Pons (tissue), 1 donor: ENCODE measurements around the gene PARP12.

Experiments
- DNase-seq: peaks from one replicate; pipeline ENCODE4 v3.0.0-alpha.2; 2016; ENCODE audit warnings: low spot score

Gene PARP12

DNA sequence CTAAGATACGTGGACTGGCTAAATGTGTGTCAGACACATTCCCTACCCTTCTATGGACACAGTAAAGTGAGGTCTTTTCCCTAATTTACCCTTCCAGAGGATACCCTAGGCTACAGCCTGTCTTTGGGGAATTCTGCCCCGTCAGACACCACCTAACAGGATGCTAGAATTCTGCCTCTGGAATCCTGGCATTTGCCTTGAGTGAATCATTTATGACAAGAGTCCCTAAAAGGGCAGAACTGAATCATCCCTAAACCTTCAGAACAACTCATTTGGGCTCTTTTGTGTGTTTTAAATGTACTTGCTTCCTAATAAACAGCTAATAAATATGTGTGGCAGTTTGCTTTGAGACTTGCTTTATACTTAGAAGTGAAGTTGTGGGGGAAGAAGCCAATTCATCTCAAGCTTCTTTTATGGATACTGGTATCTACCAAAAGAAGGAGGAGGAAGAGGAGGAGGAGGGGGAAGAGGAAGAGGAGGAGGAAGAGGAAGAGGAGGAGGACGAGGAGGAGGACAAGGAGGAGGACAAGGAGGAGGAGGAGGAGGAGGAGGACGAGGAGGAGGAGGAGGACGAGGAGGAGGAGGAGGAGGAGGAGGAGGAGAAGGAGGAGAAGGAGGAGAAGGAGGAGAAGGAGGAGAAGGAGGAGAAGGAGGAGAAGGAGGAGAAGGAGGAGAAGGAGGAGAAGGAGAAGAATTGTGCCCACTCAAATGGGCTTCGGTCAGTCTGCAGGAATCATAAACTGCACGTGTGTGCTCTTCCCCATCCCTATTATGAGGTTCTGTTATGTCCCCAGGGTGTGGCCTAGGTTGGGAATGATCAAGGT, 27.1 kb downstream of the PARP12 start:
- no peak for DNase-seq

DNA sequence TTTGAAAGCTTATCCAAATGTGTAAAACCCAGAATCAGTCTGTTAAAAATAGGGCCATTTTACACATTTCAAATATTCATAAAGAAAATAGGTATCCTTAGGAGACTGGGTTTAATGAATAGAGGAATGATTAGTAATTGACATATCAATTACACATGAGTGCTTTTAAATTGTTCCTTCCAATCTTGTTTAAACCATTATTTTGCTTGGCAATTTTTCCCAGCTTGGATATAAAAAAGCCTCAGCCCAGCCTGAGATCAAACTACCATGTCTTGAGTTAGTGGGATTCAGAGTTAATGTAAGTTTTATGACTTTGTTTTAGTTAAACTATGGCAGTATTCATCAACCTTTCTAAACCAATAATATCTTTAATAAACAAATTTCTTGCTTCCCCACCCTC, 28.3 kb downstream of the PARP12 start:
- DNase-seq: no peak

DNA sequence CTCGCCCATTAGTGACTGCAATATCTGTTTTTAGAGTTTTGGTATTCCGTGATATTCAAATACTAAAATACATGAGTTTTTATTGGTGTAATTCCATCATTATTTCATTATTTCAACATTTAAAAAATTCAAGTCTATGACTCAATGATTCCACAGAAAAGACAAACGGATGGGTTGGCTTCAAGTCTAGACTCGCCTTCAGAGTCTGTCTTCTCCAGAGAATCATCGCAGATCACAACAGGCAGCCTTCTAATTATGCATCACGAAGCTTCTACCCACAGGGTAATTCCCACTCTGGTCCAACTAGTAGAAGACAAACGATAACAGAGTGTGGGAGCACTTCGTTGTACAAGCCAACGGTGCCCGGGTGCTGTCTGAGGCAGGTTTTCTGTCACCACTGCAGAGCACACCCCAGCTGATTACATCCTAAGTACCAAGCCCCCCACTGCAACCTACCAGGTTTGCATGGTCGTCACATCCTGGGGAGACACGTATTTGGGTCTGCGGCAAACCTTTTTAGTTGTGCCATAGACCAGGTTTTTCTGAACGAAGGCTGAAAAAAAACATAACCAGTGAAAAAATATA, 28.9 kb downstream of the PARP12 start:
- no peak for DNase-seq

DNA sequence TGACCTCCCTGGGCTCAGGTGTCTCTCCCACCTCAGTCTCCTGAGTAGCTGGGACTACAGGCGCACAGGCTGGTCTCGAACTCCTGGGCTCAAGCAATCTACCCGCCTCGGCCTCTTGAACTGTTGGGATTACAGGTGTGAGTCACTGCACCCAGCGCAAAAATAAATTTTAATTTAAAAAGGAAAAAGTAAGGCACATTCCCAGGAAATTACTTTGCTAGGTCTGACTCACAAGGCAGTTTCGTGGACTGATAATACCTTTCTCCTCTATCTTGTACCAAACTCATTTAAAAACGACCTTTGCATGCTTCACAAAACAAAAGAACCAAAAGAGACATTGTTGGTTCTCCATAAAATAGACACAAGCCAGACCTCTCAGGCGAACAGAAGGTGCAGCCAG, 29.7 kb downstream of the PARP12 start:
- no peak for DNase-seq

DNA sequence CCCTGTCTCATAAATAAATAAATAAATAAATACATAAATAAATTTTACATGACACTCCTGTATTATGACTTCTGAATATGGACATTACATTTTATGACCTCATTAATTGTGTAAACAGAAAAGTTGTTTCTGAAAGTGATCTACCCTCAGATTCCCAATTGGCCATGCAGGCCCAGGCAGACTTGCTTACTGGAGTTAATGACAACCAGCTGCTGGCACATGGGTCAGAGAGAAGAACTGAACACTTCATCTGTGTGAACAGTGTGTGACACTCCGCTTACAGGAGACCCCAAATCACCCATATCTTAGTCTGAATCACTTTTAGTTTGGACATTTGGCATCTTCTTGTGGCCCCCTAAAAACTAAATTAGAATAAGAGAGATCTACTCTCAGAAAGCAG, 31.4 kb downstream of the PARP12 start:
- DNase-seq: no peak

DNA sequence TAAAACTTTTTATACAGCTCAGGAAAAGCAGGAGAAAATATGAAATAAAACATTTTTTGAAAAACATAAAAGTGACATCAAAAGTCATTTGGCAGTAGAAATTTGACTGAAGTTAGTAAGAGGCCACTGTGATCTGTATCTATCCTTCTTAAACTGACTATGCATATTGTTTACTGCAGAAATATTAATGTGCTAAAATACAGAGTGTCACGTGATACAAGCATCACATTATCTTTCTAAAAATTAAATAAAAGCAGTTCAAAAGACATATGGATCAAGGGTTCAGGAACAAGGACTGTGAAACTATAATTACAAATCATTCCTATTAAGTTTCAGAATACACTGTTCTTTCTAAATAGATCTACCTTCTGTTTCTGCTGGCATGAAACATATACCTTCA, 33.7 kb downstream of the PARP12 start:
- DNase-seq: no peak

DNA sequence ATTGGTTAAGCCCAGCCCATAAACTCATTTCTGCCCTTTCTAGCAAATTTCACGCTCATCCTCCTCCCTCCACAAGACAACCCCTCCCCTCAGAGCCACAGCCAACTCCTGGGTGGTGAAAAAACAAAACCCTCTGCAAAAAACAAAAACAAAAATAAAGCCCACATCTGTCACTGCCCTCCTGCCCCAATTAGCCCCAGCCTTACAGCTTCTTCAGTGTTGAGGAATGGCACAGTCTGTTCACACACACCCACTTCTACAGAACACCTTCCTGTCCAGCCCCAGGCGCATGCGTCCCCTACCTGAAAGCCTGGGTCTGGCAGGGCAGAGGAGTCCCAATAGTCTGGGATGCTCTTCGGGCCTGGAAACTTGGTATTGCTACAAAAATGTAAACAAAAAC, 34.4 kb downstream of the PARP12 start:
- no peak for DNase-seq

DNA sequence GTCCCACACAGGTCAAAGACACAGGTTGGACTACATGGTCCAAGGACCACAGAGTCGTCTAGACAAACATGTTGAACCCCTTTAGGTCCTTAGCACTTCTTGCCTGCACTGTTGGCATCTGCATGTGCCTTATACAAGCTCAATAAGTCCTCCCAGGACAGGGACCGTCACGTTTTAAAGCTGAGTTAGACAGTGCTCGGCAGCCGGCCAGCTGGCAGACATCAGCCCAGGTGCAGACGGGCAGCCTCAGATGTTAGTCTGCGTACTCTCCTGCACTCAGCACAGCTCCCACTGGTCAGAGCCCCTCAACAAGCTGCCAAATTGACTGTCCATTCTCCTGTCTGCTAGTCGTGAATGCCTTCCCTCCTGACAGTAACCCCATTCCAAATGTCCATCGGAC, 34.9 kb downstream of the PARP12 start:
- DNase-seq: no peak

DNA sequence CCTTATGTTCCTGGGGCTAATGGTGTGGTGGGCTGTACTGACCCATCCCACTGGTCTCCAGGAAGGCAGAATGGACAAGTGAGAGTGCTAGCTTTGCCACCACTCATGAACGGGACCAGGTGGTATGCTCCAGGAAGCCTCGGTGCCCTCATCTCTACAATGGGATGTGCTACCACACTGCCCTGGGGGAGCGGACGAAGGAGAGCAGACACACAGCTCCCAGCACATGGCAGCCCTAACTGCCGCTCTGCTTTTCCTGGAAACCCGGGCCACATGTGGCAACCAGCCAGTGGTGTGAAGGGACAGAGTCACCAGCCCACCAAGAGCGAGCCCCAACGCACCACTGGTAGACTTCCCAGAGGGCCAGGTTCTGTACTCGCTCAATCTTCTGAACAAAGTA, 35.8 kb downstream of the PARP12 start:
- no peak for DNase-seq

DNA sequence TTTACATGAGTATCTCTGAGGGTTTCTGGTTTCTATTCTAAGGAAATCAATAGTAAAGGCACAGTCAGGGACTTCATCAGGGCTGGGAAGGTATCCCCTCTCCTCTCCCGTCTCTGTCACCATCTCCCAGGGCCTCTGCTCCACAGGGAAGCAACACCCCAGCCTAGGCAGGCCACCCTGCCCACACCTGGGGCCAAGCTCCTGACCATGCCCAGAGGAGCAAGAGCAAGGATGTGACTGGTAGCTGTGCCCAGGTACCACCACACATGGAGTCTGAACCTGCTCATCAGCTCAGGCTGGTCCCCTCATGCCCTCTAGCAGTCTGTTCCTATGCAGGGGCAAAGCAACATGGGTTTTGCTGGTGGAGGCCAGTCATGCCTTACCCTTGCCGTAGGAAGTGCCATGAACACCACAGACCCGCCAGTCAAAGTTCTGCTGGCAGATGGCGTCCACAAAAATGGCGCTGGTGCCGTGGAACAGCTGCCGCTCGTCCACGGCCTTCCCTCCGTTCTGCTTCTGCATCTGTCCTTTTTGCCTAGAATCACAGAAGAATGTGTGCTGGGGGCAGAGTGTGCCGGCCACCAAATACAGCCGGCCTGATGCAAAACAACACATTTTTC, 36.8 kb downstream of the PARP12 start:
- DNase-seq: no peak

DNA sequence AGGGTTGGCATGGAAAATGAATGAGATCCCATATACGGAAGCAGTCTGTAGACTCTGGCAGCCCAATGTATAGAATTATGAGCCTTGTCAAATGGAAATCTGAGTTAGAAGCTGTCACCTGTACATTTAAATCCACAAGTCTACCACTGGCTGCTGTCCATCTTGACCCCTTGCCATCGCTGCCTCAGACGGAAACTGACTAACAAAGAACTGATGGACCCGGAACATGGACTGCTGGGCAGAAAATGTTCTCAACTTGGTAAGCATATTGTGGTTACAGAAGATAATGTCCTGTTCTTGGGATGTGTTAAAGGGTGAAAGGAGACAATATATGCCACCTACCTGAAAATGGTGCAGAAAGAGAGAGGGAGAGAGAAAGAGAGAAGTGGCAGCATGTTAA, 37.5 kb downstream of the PARP12 start:
- no peak for DNase-seq

DNA sequence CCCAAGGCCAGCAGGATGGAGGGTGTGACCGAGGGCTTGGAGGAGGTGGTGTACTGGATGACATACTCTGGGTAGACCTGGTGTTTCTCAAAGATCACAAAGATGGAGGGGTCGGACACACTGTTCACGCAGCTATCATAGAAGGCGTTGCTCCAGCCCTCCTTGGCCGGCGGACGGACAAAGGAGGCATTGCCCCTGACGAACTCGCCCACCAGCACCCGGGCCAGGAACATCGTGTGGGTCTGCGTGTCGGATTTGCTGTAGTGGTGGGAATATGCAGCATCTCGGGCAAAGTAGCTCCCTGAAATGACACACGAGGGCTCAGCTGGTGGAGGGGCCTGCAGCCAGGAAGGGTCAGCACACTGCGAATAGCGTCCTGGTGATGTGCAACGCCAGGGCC, 38.2 kb downstream of the PARP12 start:
- no peak for DNase-seq

DNA sequence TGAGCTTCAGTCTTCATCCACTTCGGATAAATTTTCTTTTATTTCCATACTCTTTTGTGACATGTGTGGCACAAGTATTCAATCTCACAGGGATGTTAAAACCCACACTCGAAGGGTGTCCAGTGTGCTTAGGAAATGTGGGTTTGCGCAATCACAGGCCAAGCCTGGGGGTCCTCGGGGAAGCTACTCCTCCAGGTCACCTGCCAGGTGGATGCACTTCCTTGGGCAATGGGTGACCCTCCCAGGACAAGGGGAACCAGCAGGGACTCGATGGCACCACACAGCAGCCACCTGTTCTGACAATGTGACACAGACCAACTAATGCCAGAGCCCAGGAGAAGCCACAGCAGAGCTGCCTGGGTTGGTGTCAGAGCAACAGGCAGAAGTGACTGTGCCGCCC, 39.0 kb downstream of the PARP12 start:
- no peak for DNase-seq

DNA sequence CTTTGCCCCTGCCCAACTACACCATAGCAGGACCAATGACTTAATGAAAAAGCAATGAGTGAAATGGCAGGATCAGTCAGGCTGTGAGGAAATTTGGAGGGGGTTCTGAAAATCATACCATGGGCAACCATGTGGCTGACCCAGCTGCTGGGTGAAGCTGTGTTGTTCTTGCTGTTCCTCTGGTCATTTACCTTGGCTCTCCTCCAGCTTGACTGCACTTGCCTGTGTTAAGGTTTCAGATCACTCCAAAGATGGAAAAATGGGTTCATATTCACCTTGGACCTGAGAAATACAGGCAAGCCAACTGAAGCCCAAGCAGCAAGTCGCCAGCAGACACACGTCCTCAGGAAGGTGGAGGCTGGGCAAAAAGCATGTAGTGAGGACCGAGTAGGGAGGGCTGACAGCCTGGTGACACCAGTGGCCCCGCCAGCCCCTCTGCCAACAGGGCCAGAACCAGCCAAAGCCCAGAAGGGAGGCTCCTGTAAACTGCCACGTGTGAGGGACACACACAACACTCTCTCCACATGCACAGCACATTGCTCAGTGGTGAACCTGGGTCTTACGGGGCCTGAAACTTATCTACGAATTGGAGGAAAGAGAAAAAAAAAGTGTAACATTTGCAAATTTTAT, 40.1 kb downstream of the PARP12 start:
- DNase-seq: no peak

DNA sequence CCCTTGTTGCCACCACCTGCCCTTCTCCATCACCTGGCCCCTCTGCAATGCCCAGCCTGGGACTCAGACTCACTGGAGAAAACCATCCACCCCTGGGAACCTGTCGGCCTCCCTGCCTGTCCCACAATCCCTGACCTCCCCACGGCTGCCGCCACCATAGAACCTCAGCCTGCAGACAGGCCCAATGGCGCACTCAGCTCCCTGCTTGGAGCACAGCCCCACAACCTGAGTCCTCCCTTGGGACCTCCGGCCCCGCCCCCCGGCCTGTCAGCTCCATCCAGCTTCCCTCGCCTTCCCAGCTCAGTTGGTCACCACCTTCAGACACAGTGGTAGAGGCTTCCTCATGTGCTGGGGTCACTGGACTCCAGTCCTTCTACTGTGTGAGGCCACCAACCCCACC, 41.1 kb downstream of the PARP12 start:
- DNase-seq: no peak

DNA sequence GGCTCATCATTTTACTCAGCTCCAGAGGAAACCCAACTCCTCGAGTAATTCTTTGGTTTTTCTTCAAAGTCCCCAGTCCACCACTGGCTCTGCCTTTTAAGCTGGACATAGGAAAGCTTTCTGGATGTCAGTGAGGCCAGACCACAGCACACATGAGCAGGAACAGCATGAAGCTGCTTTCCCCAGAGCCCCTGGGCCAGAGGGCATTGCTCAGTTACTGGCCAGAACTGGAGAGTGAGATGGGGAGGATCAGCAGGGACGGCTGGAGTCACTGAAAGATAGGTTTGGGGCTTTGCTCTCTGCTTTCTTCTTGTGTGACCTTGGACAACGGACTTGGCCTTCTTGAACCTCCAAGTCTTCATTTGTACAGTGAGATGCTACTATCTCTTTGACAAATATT, 43.1 kb downstream of the PARP12 start:
- no peak for DNase-seq

DNA sequence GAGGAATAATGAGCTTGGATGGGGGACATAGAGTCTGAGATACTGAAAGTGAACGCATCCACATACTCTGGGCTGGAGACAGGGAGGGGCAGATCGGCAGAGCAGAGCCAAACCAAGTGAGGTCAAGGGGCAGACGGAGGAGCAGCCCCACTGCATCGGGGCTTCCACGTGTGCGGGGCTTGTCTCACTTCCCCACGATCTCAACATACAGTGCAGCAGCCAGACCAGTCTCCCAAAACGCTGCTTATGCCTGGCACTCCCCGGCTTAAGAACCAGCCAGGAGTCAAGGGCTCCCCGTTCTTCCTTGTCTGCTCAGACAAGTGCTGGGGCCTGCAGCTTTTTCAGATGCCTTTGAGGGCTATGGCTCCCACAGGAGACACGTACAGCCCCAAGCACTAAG, 43.6 kb downstream of the PARP12 start:
- DNase-seq: no peak

DNA sequence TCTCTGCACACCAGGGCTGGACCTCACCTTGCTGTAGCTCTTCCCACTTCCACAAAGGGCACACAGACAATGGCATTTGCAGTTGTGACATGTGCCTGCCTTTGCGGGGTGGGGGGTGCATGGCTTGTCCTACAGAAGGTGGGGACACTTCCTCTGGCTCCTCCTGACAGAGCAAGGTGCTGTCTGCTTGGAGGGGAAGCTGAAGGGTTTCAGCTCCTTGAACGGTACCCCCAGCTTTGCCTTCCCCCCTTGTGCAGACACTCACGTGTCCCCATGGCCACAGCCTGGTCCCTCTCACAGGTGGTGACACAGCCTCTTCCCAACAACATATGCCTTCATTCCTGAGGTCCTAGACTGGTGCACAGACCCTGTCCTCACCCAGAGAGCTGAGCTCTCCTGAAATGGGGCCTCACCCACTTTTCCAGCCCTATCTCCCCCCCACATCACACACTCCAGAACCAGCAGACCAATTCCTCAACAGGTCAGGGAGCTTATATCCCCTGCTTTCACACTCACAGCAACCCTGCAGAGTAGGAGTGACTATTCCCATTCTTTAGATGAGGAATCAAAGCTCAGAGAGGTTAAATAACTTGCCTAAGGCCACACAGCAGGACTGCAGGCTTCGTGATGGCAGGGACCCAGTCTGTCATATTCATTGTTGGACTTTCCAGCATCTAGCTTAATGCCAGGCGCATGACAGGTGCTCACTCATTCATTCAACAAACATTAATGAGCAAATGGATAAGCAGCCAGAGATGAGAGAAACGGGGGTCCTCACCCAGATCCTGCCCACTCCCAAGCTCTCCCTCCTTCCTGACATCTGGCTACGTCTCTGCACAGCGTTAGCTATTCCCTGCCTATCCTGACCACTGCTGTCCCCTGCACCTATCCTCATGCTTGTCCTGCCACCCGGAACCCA, 44.4 kb downstream of the PARP12 start:
- DNase-seq: no peak

DNA sequence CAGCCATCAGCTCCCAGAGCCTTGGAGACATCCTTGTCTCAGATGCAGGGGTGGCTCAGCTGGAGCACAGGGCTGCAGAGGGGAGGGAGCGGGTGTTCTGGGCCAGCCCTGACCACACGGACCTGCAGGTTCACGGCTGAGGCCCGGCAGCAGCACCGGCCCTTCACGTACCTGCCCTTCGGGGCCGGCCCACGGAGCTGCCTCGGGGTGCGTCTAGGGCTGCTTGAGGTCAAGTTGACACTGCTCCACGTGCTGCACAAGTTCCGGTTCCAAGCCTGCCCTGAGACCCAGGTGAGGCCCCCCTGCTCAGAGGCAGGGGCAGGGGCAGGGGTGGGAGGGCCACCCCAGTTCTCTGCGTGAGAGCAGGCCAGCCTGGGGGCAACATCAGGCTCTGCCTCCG, 45.2 kb downstream of the PARP12 start:
- no peak for DNase-seq

DNA sequence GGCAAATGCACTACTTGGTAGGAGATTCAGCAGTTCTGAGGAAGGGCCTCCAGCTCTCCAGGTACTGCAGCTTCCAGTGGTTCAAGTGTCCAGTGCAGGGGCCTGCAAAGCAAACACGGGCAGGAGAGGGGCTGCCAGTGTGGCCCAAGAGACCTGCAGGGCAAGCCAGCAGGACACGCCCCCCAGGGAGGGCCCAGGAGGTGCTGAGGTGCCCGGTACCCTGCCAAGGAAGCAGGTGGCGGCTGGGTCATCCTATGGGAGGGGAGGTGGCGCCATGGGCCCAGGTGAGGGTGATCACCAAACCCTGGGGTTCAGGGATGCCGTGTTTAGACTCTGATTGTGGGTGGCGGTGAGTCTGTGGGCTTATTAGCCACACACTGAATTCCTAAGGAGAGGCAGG, 45.7 kb downstream of the PARP12 start:
- DNase-seq: no peak

DNA sequence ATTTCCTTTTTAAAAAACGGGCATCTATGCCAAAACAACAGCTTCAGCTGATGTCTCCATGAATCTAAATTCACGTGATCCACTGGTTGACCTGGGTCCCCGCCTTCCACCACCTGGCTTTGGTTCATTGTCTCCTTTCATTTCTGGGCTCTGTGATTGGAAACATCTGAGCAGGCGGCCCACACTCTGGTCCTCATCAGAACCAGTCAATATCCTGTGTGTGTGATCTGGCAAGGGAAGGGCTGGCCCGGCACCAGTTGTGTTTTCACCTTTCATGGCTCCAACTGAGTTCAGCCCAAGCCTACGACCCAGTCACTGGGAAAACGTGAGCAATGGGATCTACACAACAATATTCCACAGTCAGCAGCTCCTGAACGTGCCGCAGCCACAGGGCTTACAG, 46.2 kb downstream of the PARP12 start:
- DNase-seq: no peak

DNA sequence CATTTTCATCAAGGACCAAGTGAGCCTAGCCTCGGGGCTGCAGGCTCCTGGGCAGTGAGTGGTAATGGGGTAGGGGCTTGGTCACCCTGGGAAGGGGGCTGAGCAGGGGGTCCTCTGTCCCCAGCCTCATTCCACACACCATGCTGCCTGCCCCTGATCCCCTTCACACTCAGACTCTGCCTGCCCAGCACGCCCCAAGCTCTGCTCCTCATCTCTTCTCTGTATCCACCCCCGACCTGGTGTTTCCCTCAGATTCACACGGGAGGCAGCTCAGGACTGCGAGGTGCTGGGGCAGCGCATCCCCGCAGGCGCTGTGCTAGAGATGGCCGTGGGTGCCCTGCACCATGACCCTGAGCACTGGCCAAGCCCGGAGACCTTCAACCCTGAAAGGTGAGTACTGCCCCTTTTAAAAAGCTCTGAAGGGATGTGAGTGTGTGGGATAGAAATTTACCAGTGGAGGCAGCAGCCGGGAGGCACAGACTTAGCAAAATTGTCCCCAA, 47.2 kb downstream of the PARP12 start:
- no peak for DNase-seq
